Stimulated activated CD4-positive, alpha-beta T cell treated with anti-CD3 and anti-CD28 coated beads, Interleukin-2, amount 100 ng/mL, for 48 hours (primary cell): ENCODE results near the gene SH3GL1.

Experiments used
- DNase-seq, 2 donors: peaks; one replicate each; pipeline ENCODE4 v3.0.0-alpha.2; 2020

Gene SH3GL1

DNA sequence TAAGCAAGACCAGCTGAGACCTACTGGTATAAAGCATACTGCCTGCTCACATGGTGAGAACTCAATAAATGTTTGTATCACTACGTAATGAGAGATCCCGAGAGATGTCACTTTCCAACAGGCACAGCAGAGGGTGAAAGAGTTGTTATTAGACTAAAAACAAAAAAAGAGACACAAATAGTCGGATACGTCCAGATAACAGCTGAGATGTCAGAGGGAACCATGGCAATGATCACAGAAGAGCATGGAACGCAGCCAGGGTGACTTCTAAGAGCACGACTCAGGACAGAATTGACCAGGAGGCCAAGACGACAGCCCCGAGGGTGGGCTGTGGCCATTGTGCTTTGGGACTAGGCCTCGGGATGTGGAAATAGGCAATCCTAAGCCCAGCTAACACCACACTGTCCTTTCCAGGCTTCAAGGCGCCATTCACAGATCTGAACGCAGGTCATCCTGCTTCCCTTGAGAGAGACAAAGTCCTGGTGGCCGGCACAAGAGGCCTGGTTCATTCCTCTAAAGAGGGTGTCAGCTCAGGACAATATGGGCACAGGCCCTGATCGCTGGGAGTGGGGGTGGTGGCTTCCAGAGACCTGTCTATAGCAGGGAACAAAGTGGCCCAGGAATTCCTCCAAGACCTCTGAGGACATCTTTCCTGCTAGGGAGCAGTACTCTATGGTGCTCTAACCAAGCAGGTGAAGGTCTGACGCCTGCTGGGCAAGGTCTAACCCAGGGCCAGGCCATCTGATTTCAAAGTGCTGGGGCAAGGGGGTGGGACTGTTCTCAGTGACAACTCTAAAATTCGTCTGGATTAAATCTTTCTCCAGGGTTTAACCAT, 3.2 kb downstream of the SH3GL1 start:
- no peak for DNase-seq

DNA sequence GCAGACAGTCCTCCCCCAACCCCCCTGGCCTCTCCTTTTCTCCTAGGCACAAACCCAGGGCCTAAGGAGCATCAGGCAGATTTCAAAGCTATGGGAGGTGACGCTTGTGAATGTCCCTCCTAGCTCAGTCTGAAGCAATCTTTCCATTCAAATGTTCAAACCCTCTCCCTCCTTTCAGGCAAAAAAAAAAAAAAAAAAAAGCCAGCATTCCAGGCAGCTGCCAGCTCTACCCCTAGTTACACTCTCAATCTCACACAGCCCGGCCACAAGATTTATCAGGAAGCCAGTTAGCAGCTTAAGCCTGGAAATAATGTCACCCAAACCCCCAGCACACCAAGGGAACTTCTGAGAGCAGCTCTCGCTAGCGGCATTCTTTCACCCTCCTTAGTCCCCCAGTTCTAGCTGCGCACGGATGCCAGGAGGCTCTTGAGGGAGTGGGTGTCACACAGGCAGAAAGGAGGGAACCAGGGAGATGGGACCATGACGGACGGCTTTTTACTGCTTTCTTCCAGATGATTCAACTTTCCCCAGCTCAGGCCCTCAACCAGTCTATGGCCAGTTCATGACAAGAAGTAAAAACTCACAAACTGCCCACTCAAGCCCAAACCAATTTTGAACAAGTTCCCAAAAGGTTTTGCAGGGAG, 6.3 kb downstream of the SH3GL1 start:
- no peak for DNase-seq

DNA sequence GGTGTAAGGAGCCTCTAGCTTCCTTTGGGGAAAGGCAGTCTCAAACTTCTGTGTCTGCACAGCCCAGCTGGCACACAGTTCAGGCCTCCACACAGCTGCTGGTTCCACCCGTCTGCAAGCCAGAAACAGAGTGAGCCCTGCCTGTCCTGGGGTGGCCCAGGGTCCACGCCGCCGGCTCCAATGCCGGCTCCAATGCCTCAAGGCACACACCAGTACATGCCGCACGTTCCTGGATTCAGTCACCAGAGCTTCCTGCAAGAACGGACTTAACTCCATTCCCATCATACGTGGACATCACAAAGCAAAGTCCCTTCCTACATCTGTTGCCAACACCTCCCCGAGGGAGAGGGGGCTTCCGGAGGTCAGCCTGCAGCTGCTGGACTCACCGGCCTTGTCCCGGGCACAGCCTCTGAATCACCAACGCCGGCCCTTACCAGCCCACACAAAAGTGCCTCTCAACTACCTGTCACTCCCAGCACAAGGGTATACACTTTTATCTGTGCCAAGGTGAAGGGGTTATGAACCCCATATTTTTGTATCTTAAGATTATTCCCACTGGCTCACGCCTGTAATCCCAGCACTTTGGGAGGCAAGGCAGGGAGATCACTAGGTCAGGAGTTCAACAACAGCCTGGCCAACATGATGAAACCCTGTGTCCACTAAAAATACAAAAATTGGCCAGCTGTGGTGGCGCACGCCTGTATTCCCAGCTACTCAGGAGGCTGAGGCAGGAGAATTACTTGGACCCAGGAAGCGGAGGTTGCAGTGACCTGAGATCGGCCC, 8.5 kb downstream of the SH3GL1 start:
- no peak for DNase-seq

DNA sequence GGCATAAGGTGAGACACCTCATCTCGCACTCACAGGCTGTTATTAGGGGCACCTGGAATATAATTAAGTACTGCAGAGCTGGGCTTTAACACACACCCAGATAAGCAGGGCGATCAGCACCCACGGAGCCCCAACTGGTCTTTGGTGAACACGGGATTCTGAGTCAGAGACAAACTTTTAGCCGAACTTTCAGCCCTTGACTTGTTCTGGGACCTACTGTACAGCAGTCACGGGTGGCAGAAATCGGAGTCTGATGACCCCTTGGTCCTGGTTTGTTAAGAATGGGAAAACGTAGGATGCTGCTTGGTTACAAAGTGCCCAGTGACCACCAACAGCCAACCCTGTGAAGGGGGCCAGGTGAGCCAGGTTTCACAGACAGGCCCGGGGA, 9.0 kb downstream of the SH3GL1 start:
- no peak for DNase-seq

DNA sequence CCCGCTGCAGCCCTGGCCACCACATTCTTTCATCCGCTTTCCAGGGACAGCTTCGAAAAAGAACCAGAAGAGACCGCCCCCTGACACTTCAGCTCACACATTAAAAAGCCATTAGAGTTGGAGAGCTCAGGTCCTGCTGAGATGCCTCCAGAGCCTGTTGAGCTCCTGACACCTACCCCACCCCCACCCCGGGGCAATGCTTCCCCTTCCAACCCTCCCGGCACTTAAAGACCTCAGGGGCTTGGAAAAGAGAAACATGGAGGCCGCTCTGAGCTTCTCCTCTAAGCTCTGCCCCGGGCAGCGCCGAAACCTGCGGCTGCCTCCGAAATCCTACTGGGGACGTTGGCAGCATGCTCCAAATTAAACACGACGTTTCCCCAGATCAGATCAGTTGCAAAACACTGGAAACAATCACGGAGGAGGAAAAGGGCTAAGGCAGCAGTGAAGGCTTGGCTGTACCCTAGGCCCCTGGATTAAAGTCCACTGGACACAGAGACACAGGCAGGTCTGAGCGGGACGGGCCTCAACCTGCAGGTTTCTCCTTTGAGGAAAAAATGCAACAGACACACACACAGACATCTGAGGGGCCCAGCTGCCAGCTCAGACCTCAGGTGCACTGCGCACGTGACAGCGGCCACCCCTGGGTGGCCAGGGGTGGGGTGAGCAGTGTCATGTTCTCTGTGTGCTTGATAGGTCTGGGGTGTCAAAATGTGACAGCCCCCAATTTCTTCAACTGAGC, 9.6 kb downstream of the SH3GL1 start:
- DNase-seq = no peak

DNA sequence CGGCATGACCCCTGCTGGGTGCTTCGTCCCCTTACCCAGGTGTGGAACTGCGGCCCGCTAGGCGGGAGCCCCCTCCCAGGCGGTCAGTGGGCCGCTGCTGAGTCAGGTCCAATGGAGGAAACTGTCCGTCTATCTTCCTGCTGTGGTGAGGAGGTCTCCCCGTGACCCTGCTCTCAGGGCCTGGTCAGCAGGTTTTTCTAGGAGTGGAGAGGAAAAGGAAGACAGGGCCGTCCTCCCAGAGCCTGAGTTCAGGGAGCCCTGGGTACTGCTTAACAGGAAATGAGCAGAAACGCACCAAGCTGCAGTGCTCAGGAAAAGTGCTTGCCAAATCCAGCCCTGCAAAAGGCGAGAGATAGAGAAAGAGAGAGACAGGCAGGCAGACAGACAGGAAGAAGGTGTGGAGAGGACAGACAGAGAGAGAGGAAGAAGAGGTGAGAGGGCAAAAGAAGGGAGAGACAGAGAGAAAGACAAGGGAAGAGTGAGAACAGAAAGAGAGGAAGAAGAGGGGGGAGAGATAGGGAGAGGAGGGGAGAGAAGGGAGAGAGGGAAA, 10.3 kb downstream of the SH3GL1 start:
- DNase-seq = no peak

DNA sequence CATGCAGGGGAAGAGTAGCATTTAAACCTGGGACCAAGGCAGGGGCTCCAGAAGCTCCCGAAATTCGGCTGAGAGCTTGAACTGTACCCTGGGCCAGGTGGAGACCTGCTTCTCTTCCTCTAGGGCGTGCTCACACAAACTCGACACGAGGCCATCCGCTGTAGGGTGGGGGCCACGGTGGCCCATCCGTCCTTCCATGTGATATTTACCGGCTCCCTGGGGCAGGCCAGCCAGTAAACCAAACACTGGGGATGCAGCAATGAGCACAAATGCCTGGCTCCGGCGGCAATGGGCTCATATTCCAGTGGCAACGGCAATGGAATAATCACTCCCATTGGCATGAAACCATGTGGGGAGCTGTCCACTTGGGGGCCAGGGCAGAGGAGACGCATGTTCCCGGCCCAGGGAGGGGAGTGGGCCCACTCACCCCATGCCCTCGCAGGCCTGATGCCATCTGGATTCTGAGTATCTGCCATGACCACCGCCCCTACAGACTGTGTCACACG, 10.8 kb downstream of the SH3GL1 start:
- no peak for DNase-seq

DNA sequence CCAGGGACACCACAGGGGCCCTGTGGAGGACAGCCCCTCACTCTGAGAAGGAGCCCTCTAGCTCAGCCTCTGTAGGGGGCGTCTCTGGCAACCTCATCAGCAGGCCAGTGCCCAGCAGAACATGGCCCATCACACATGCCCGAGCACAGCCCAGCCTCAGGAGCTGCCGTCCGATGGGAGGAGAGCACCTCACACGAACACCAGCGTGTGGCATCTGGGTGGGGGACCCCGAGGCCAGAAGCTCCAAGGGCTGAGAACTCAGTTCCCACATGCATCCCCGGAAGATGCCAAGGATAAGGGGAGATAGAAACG, 11.3 kb downstream of the SH3GL1 start:
- no peak for DNase-seq

DNA sequence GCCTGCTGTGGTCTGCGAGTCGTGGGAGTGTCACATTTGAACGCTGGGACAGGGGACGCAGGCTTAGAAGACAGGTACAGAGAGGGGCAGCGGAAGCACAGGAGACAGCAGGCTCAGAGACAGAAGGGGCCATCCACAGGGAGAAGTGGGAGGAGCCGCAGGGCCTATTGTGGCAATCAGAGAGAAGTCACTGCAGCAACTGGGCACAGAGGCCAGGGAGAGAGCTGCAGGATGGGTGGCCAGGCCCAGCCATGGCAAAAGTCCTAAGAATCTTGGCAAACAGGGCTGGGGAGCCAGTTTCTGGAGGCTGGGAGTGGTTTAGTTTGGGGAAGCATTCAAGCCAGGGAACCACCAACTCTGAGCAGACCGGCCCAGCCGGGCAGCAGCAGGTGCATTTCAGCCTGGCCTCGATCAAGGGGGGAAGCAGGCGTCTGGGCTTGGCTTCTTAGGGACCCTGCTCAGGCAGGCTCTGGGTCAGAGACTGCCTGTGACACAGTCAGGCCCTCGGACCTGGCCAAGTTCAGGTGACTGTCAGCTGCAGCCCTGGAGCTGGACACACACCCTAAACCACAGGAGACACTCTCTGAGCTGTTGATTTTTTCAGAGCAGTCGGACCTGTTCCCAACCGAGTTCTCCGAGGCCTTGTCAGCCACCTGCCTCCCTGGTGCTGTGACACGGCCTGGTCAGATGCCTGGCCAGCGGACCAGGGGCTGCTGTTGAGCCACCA, 11.8 kb downstream of the SH3GL1 start:
- no peak for DNase-seq

DNA sequence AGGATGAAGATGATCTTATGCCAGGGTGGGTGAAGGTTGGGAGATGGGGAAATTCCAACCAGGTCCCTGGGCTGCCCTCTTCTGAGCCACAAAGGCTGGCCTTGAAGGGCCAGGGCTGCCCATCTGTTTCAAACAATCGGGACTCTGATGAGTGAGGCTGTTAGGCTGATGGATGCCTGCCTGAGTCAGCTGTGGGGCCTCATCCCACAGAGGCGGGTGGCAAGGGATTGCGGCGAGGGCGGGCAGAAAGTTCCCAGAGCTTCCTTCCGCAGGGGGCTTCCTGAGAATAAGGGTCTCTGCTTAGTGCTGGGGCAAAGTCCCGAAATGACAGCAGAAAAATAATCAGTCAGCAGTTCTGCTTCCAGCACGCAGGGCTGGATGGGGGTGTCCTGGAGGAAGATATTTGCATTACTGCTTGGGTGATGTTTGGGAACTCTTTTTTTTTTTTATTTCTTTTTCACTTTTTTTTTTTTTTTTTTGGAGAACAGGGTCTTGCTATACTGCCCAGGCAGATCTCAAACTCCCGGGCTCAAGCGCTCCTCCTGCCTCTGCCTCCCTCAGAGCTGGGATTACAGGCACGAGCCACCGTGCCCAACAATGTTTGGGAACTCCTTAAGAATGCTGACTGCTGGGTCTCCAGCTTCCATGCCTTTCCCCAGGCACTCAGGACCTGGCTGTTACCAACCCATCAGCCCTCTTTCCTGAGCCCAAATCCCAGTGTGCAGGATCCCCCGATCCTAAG, 14.1 kb downstream of the SH3GL1 start:
- no peak for DNase-seq

DNA sequence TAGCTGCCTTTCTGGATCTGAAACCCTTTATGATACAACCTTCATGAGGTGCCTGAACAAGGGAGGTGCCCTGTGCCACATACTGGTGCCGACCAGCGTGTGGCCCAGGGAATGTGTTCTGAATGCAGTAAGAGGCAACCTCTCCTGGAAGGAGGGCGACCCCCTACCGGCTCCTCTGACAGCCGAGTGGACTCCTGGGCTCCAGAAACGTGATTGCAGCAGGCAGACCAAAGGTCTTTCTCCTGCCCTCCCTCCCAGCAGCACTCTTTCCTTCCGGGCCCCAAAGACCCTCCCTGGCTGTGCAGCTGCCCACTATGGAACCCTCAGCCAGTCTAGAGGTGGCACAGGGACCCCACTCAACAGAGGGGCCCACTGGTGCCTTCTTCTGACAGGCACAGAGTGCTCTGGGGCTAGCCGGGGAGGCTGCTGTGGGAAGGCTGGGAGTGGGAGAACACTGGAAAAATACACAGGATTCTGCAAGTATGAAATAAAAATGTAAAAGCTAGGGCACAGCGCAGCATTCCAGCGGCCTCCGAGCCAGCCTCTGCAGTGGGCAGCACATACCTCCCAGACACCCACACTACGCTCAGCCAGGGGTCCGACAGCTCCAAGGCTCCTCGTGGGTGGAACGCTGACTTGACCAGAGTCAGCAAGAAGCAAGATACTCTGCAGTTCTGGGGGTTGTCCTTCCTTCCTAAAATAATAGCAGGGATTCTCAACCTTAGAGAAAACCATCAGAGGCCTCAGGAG, 14.9 kb downstream of the SH3GL1 start:
- DNase-seq = no peak

DNA sequence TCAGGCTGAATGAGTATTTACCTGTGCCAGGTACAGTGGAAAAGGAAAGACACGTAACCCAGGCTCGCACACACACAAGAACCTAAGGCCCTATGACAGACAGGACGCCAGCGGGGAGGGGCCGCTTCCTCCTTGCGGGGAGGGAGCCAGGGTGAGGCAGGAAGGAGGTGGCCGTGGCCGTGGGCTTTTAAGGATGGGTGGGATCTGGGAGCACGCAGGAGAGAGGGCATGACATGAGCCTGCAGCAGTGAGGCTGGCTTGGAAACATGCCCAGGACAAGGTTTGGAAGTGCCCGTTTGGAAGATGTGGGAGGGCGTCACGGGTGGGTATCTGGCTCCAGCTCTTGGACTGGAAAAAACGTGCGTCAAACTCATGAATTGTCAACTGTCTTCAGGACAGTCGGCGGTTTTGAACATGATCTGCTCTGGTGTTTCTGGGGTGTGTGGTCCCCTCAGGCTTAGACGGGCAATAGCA, 20.1 kb downstream of the SH3GL1 start:
- peak in 1 of 2 donors; percentile 32 for DNase-seq

DNA sequence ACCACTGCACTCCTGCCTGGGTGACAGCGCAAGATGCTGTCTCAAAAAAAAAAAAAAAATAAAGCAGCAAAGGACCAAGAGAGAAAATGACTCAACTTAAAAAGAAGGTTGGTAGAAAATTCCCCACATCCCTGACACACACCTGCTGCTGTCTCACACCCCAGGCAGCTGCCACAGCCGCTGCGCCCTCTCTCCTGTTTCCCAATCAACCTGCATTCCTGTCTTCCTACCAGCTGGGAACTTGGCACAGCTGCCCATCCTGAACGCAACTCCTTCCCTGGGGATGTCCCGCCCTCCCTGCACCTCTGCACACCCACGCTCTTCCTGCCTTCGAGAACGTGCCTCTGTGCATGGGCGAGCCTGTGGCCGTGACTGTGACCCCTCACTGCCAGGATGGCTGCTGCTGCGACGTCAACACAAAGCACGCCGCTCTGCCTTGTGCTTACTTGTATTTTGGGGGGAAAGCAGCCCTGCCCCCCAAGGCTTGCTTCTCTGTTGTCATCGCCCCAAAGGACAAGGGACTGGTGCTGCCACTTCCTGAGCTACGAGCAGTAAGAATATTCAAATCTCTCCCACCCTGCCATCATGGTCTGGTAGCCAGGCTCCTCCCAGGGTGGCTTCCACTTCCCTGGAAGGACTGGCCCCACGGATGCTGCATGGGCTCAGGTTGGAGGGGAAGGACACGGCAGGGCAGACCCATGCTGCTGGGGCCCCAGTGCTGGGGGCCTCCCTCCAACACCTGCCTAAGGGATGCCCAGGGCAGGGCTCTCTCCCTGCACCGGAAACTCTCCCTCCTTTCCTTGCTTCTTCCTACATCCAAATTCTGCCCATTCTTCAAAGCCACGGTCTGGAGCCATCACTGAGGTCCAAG, 20.7 kb downstream of the SH3GL1 start:
- no peak for DNase-seq

DNA sequence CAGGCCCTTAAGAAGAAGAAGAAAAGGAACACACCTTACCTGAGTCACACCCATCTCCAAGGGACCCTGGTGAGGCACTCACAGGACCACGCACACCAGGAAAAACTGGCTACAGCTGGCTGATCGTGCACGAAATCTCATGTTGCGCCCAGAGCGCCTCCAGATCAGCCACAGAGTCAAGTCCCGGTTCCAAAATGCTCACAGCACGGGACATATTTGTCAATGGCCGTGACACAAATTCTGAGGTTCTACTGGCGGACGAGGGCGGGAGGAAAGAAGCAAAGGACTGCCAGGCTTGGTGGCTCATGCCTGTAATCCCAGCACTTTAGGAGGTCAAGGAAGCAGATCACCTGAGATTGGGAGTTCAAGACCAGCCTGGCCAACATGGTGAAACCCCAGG, 21.5 kb downstream of the SH3GL1 start:
- no peak for DNase-seq

DNA sequence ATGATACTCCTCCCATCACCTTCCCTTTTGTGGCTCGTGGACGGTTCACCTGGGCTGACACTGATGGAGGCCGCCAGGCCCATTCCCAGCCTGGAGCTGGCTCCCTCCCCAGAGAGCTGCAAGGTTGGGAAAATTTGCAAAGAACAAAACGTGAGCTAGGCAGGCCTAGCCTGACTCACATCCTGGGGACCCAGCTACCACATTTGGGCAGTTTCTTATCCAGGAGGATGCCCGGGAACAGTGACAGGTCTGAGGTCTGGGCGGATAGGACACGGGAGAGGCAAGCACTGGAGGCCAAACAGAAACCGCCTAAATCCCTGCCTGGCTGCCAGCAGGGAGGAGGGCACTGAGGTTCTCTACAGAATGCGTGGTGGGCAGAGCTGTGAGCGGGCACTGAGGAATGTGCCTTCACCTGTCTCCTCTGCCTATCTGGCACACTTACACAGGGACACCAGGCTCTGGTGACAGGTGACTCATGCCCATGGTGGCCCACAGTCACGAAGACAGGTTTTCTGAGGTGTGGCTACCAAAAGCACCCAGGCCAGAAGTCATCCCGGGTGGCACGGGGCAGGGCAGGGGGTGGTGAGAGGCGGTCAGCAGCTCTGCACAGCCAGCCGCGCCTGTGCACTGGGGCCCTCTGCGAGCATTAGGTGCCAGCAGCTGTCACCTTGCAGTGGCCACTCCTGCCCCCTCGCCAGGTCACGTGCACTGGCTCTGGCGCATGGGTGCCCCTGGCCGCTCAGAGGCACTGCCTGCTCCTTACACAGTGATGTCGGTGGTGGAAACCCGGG, 23.2 kb downstream of the SH3GL1 start:
- no peak for DNase-seq

DNA sequence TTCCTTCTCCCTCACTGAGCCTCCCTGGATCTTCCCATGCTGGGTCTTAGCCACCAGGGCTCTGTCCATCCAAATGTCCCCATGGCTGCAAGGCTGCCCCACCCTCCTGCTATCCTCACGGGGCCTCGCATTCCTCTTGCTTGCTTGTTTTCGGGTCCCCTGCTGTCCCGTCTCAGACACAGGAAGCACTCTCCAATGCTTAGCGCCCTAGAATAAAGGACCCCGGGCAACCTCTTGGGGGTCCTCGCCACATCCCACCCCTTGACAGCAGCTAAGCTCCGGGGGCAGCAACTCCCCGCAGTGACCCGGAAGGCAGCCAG, 23.7 kb downstream of the SH3GL1 start:
- no peak for DNase-seq

DNA sequence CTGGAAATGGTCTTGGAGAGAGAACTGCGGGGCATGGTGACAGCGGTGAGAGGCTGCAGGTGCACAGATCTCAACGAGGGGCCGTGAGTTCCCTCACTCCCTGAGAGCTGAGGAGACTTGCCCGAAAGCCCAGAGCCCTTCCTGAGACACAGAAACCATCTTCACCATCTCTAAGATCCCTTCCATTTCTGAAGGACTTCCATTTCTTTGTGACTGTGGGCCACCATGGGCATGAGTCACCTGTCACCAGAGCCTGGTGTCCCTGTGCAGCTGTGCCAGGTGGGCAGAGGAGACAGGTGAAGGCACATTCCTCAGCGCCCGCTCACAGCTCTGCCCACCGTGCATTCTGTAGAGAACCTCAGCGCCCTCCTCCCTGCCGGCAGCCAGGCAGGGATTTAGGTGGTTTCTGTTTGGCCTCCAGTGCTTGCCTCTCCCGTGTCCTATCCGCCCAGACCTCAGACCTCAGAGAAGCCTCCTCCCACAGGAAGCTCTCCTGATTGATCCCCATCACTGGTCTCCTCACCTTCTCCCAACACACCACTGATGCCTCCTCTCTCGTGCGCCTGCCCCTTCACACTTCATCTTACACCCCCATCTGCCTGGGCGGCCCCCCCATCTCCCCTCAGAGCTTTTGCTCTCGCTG, 24.2 kb downstream of the SH3GL1 start:
- no peak for DNase-seq
